Liver (tissue), 9 donors: Measurements from ENCODE around the gene P2RY6. TPM values are rescaled to one million over a fixed set of nuclear protein-coding genes. Genes with fewer than 3 reads are reported as not detected.

Source experiments
- DNase-seq: peaks from one replicate; pipeline ENCODE4 v3.0.0-alpha.2; 2017; ENCODE audit warnings: low spot score
- H3K27ac ChIP-seq, 2 donors: one replicate each; pipeline ENCODE4 v1.7.0; 2013; ENCODE audit warnings: inconsistent platforms in 2 of 2, low read length in 2 of 2, control low read depth in 1 of 2, low read depth in 1 of 2, mild to moderate bottlenecking in 1 of 2
- H3K27me3 ChIP-seq, 4 donors: one replicate each; pipeline versions ENCODE4 v1.6.1 to v1.7.0; 2013; ENCODE audit warnings: low read length in 3 of 4, inconsistent platforms in 1 of 4, mild to moderate bottlenecking in 1 of 4, moderate library complexity in 1 of 4; ENCODE audit not compliant: control insufficient read depth in 4 of 4, insufficient read depth in 4 of 4
- H3K36me3 ChIP-seq, 4 donors: one replicate each; pipeline versions ENCODE4 v1.6.1 to v1.7.0; 2013; ENCODE audit warnings: low read length in 3 of 4, mild to moderate bottlenecking in 3 of 4, low read depth in 1 of 4, moderate library complexity in 1 of 4; ENCODE audit not compliant: control insufficient read depth in 4 of 4, insufficient read depth in 3 of 4
- H3K4me1 ChIP-seq, 4 donors: one replicate each; pipeline versions ENCODE4 v1.6.1 to v1.7.0; 2013; ENCODE audit warnings: low read length in 3 of 4, mild to moderate bottlenecking in 3 of 4, moderate library complexity in 1 of 4; ENCODE audit not compliant: control insufficient read depth in 4 of 4, insufficient read depth in 4 of 4
- H3K4me3 ChIP-seq, 3 donors: one replicate each; pipeline versions ENCODE4 v1.6.1 to v1.7.0; 2013; ENCODE audit warnings: low read length in 3 of 3, control low read depth in 1 of 3, low read depth in 1 of 3, mild to moderate bottlenecking in 1 of 3
- H3K9ac ChIP-seq, 2 donors: one replicate each; pipeline ENCODE4 v1.7.0; 2013; ENCODE audit warnings: low read length in 2 of 2, mild to moderate bottlenecking in 2 of 2, moderate library complexity in 2 of 2, control low read depth in 1 of 2, low read depth in 1 of 2
- H3K9me3 ChIP-seq, 4 donors: one replicate each; pipeline versions ENCODE4 v1.6.1 to v1.7.0; 2013; ENCODE audit warnings: low read length in 3 of 4; ENCODE audit not compliant: control insufficient read depth in 4 of 4
- ATF3 ChIP-seq: IDR thresholded peaks from 2 replicates; pipeline ENCODE4 v1.6.1; 2016; ENCODE audit warnings: antibody characterized with exemption
- CTCF ChIP-seq: fragments of 150-350 bp; IDR thresholded peaks from 2 replicates; pipeline ENCODE4 v1.5.1; 2017; ENCODE audit warnings: improper control_type of control experiment, low read depth, low read length; ENCODE audit not compliant: missing input control
- EGR1 ChIP-seq, 2 donors: IDR thresholded peaks; 2 replicates each; pipeline ENCODE4 v1.6.1; 2016 to 2018; ENCODE audit warnings: antibody characterized with exemption in 2 of 2, low read depth in 2 of 2
- FOXA1 ChIP-seq: IDR thresholded peaks from 2 replicates; pipeline ENCODE4 v1.6.1; 2016; ENCODE audit warnings: antibody characterized with exemption
- FOXA2 ChIP-seq: IDR thresholded peaks from 2 replicates; pipeline ENCODE4 v1.6.1; 2016; ENCODE audit warnings: antibody characterized with exemption
- GABPA ChIP-seq, 2 donors: IDR thresholded peaks in 1 of 2; conservative IDR thresholded peaks in 1 of 2; 2 replicates each; pipeline ENCODE4 v1.6.1; 2016; ENCODE audit warnings: antibody characterized with exemption in 2 of 2, mild to moderate bottlenecking in 1 of 2, moderate library complexity in 1 of 2
- HNF4G ChIP-seq: IDR thresholded peaks from 2 replicates; pipeline ENCODE4 v1.6.1; 2016; ENCODE audit warnings: antibody characterized with exemption
- JUND ChIP-seq, 2 donors: IDR thresholded peaks; 2 replicates each; pipeline ENCODE4 v1.6.1; 2016; ENCODE audit warnings: antibody characterized with exemption in 2 of 2
- MAX ChIP-seq: IDR thresholded peaks from 2 replicates; pipeline ENCODE4 v1.6.1; 2016; ENCODE audit warnings: antibody characterized with exemption
- NR2F2 ChIP-seq: IDR thresholded peaks from 2 replicates; pipeline ENCODE4 v1.6.1; 2016; ENCODE audit warnings: antibody characterized with exemption
- RAD21 ChIP-seq, 2 donors: IDR thresholded peaks; 2 replicates each; pipeline ENCODE4 v1.6.1; 2016; ENCODE audit warnings: antibody characterized with exemption in 2 of 2, mild to moderate bottlenecking in 2 of 2
- REST ChIP-seq: IDR thresholded peaks from 2 replicates; pipeline ENCODE4 v1.6.1; 2016; ENCODE audit warnings: antibody characterized with exemption, mild to moderate bottlenecking
- RXRA ChIP-seq, 2 donors: IDR thresholded peaks; 2 replicates each; pipeline ENCODE4 v1.6.1; 2017 to 2018; ENCODE audit warnings: antibody characterized with exemption in 2 of 2, mild to moderate bottlenecking in 1 of 2
- SP1 ChIP-seq: IDR thresholded peaks from 2 replicates; pipeline ENCODE4 v1.6.1; 2018; ENCODE audit warnings: antibody characterized with exemption, mild to moderate bottlenecking
- TAF1 ChIP-seq: conservative IDR thresholded peaks from 2 replicates; pipeline ENCODE4 v1.6.1; 2016; ENCODE audit warnings: antibody characterized with exemption, mild to moderate bottlenecking
- YY1 ChIP-seq: IDR thresholded peaks from 2 replicates; pipeline ENCODE4 v1.6.1; 2016; ENCODE audit warnings: antibody characterized with exemption, mild to moderate bottlenecking
- ZBTB33 ChIP-seq: IDR thresholded peaks from 2 replicates; pipeline ENCODE4 v1.6.1; 2016; ENCODE audit warnings: antibody characterized with exemption
- WGBS: extraction: QIAGEN DNeasy Blood & Tissue Kit; methylation state at CpG from one replicate; pipeline ENCODE4 v1.1.7; 2013; 5-methylcytosine and 5-hydroxymethylcytosine counted together
- polyA plus RNA-seq, 2 donors: library from polyadenylated mRNA; stranded (reverse) in 1 of 2; unstranded in 1 of 2; fragments of 200-250 nt in 1 of 2; fragments of >200 nt in 1 of 2; fragmentation: Nextera tagmentation in 1 of 2; extraction: Ambion mirVana in 1 of 2; gene quantifications; one replicate each; pipeline versions ENCODE4 v1.2.1 to v1.2.3, GENCODE V29; 2013 to 2015
- total RNA-seq, 2 donors: library from RNA; depleted of rRNA; stranded (reverse); fragments of >200 nt; gene quantifications; one replicate each; pipeline ENCODE4 v1.2.3, GENCODE V29; 2014
- donor health status: healthy.
- donor health status: healthy.
- donor health status: healthy.
- donor health status: healthy.
- donor health status: healthy.

The P2RY6 gene
- total and polyA plus RNA-seq, 4 donors = 0.21 to 1.3 (median 0.78) TPM

- Histone ChIP-seq H3K9ac (no peak overlapping the region), H3K4me3 (no peak overlapping the region), H3K36me3 (no peaks in the 10 kb centered on the region), H3K27me3 (peaks cover 0 to 8% (median 5%) of the 10 kb centered on the region in 4 donors), H3K27ac (no peak overlapping the region), H3K4me1 (peaks cover 0 to 3% (median 0%) of the 10 kb centered on the region in 4 donors), H3K9me3 (no peaks in the 10 kb centered on the region)
- TF ChIP-seq TAF1 = no peak
- TF ChIP-seq RAD21 (IDR thresholded peaks at IDR 0.05) = no peak
- no peak for TF ChIP-seq SP1
- TF ChIP-seq CTCF = no peak
- TF ChIP-seq REST = no peak
- TF ChIP-seq ATF3 = no peak
- TF ChIP-seq FOXA1 = no peak
- TF ChIP-seq GABPA (IDR thresholded peaks at IDR 0.05 in 1 of 2, conservative IDR thresholded peaks at IDR 0.05 in 1 of 2) = no peak
- no peak for TF ChIP-seq FOXA2
- no peak for TF ChIP-seq NR2F2
- no peak for TF ChIP-seq ZBTB33
- no peak for TF ChIP-seq YY1
- no peak for TF ChIP-seq EGR1 (IDR thresholded peaks at IDR 0.05; ENCODE audit: low read depth in 2 of 2)
- no peak for TF ChIP-seq MAX
- no peak for TF ChIP-seq JUND (IDR thresholded peaks at IDR 0.05)
- no peak for TF ChIP-seq HNF4G
- TF ChIP-seq RXRA (IDR thresholded peaks at IDR 0.05) = no peak
- DNase-seq = no peak
- WGBS = 89% methylated on average over 8 of the region's 8 CpGs
These were observed 4.1 kb upstream of the P2RY6 start for GRCh38 chr11:73267906-73268540.
